Lower leg skin (tissue), 4 donors: ENCODE data around the gene NUP98. TPM values are rescaled to one million over a fixed set of nuclear protein-coding genes. Genes with fewer than 3 reads are reported as not detected.
"Not testable (repeated sequence)": the region's sequence is repeated elsewhere in the genome, so short reads cannot be mapped to it uniquely, and the experiment has no call there.

ENCODE experiments used
- DNase-seq, 2 donors: peaks; one replicate each; pipeline ENCODE4 v3.0.0-alpha.2; 2019; ENCODE audit warnings: low spot score in 2 of 2
- H3K4me3 ChIP-seq: fragments of 200-600 bp; sonication (generic); 2 replicates; pipeline ENCODE4 v1.5.1; 2017; ENCODE audit warnings: mild to moderate bottlenecking, low read depth; ENCODE audit not compliant: poor library complexity, severe bottlenecking
- POLR2A ChIP-seq, 2 donors: fragments of 450-650 bp; IDR thresholded peaks; one replicate each; pipeline ENCODE4 v1.6.1; 2016 to 2017; ENCODE audit warnings: antibody characterized with exemption in 2 of 2, mild to moderate bottlenecking in 1 of 2, moderate library complexity in 1 of 2
- WGBS, 2 donors: methylation state at CpG; one replicate each; pipeline ENCODE4 v1.1.5; 2018; 5-methylcytosine and 5-hydroxymethylcytosine counted together
- intact Hi-C: fragments of 100-400 bp; cut with DNase I; formaldehyde crosslinking; loops from one replicate; pipeline ENCODE4 v1.15.0; 2023; ENCODE audit warnings: low total_unique reads
- total RNA-seq, 4 donors: library from RNA; depleted of rRNA; stranded (reverse); fragments of >200 nt; gene quantifications; one replicate each; pipeline ENCODE4 v1.1.0, GENCODE V29; 2016
- TF ChIP-seq, protein P1 (sequence below), 3 donors: fragments of 450-650 bp; IDR thresholded peaks; one replicate each; pipeline ENCODE4 v1.5.1; 2016; ENCODE audit warnings: antibody characterized with exemption in 3 of 3, mild to moderate bottlenecking in 3 of 3, moderate library complexity in 2 of 3

Gene NUP98
- total RNA-seq, 4 donors from 2014 or later = 65.4 to 220 (median 97.9) TPM

DNA sequence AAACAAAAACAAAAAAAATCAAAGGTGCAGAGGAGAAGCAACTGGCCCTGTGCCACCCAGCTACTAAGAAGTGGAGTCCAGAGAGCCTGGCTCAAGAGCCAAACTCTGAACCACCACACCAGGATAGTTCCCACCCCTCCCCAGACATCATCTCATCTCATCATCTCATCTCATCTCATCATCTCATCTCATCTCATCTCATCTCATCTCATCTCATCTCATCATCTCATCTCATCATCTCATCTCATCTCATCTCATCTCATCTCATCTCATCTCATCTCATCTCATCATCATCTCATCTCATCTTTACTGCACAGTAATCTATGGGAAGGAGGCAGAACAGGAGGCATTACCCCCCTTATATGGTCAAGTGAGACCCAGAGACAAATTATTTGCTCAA, 134.5 kb downstream of the NUP98 start:
- DNase-seq = no peak
- TF ChIP-seq, protein P1, sequence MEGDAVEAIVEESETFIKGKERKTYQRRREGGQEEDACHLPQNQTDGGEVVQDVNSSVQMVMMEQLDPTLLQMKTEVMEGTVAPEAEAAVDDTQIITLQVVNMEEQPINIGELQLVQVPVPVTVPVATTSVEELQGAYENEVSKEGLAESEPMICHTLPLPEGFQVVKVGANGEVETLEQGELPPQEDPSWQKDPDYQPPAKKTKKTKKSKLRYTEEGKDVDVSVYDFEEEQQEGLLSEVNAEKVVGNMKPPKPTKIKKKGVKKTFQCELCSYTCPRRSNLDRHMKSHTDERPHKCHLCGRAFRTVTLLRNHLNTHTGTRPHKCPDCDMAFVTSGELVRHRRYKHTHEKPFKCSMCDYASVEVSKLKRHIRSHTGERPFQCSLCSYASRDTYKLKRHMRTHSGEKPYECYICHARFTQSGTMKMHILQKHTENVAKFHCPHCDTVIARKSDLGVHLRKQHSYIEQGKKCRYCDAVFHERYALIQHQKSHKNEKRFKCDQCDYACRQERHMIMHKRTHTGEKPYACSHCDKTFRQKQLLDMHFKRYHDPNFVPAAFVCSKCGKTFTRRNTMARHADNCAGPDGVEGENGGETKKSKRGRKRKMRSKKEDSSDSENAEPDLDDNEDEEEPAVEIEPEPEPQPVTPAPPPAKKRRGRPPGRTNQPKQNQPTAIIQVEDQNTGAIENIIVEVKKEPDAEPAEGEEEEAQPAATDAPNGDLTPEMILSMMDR (IDR thresholded peaks at IDR 0.05) = no peak
- no peak for TF ChIP-seq POLR2A (IDR thresholded peaks at IDR 0.05)
- H3K4me3 ChIP-seq = no peak overlapping the region
- intact Hi-C loops = no loop called here

DNA sequence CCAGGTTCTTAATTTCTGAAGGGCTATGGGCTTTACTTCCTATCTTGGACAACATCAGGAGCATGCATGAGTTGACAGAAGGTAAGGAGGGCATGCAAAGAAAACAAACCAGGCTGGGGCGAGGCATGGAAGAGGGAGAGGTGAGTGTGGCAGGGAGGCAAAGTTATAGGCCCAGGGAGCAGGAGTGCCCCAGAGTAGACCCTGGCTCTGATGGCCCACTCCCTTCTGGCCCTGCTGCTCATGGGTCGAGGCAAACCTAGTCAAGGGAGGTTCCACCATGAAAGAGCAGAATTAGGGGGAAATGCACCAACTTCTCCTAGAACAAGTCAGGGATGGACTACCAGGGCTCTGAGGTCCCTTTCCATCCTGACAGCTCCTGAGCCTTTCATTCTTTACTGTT, 136.4 kb downstream of the NUP98 start:
- DNase-seq = peak in 1 of 2 donors; percentile 75
- TF ChIP-seq, protein P1 (IDR thresholded peaks at IDR 0.05) = no peak
- no peak for TF ChIP-seq POLR2A (IDR thresholded peaks at IDR 0.05)
- H3K4me3 ChIP-seq = no peak overlapping the region
- WGBS, 2 donors = 81 to 96% methylated on average over 2 of the region's 2 CpGs
- intact Hi-C loops = no loop called here

DNA sequence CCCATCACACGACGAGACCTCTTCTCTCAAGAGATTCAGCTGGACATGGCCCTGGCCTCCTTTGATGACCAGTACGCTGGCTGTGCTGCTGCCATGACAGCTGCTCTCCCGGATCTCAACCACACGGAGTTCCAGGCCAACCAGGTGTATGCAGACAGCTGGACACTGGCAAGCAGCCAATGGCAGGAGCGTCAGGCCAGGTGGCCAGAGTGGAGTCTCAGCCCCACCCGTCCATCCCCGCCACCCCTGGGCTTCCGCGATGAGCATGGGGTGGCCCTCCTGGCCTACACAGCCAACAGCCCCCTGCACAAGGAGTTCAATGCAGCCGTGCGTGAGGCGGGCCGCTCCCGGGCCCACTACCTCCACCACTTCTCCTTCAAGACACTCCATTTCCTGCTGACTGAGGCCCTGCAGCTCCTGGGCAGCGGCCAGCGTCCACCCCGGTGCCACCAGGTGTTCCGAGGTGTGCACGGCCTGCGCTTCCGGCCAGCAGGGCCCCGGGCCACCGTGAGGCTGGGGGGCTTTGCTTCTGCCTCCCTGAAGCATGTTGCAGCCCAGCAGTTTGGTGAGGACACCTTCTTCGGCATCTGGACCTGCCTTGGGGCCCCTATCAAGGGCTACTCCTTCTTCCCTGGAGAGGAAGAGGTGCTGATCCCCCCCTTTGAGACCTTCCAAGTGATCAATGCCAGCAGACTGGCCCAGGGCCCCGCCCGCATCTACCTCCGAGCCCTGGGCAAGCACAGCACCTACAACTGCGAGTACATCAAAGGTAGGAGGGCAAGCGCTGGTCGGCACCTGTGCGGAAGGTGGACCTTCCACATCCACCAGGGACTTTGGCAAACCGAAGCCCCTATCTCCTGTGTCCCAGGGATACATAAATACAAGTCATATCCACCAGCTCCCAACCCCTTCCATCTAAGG, 137.5 kb downstream of the NUP98 start:
- WGBS, 2 donors = 89 to 92% methylated on average over 25 to 33 of the region's 33 CpGs
- DNase-seq = peak in 1 of 2 donors; percentile 68
- TF ChIP-seq POLR2A (IDR thresholded peaks at IDR 0.05) = no peak
- TF ChIP-seq, protein P1 (IDR thresholded peaks at IDR 0.05) = no peak
- H3K4me3 ChIP-seq = no peak overlapping the region
- intact Hi-C loops = no loop called here

DNA sequence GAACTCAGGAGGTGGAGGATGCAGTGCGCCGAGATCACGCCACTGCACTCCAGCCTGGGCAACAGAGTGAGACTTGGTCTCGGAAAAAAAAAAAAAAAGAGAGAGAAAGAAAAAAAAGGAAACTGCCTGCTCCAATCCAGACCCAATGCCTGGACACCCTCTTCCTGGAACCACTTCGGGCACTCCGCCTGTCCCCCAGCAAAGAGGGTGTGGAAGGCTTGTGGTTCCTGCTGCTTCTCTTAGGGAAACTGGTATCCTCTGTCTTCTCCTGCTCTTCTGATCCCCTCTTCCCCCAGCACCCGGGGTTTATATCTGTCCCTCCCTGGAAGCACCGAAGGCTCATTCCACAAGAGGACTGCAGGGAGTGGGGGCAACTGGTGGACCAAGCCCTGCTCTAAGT, 139.1 kb downstream of the NUP98 start:
- no peak for DNase-seq
- intact Hi-C loops = no loop called here
- H3K4me3 ChIP-seq = no peak overlapping the region
- WGBS, 2 donors = 92 to 93% methylated on average over 8 of the region's 8 CpGs
- TF ChIP-seq, protein P1 (IDR thresholded peaks at IDR 0.05) = no peak
- TF ChIP-seq POLR2A (IDR thresholded peaks at IDR 0.05) = no peak

DNA sequence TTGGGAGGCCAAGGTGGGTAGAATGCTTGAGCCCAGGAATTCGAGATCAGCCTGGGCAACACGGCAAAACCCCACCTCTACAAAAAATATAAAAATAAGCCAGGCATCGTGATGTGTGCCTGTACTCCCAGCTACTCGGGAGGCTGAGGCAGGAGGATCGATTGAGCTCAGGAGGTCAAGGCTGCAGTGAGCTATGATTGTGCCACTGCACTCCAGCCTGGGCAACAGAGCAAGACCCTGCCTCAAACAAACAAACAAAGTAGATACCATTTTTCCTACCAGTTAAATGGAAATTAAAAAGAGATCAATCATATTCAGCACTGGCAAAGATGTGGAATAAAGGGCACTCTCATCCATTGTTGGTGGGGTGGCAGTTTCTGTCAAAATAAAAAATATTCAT, 140.0 kb downstream of the NUP98 start:
- intact Hi-C loops, H3K4me3 ChIP-seq, DNase-seq: not testable (repeated sequence)
- WGBS, 2 donors = 76 to 88% methylated on average over 5 of the region's 5 CpGs

DNA sequence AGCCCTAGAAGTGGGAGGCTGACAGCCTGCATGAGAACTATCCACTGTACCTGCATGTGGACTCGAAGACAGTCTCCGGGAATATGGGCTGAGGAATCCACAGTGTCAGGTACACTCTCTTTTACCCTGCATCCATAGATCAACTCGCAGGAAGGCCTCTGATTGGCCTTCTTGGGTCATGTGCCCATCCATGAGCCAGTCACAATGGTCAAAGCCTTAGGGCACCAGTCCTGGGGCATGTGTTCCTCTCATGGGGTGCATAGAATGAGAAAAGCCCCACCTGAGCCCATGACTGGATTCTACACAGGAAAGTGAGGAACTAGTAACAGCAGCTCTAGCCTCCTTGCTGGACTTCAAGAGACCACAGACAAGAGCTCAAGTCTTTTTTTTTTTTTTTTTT, 141.8 kb downstream of the NUP98 start:
- WGBS, 2 donors = 90 to 91% methylated on average over 3 of the region's 3 CpGs
- intact Hi-C loops = no loop called here
- H3K4me3 ChIP-seq = no peak overlapping the region
- DNase-seq = no peak
- no peak for TF ChIP-seq POLR2A (IDR thresholded peaks at IDR 0.05)
- TF ChIP-seq, protein P1 (IDR thresholded peaks at IDR 0.05) = no peak

DNA sequence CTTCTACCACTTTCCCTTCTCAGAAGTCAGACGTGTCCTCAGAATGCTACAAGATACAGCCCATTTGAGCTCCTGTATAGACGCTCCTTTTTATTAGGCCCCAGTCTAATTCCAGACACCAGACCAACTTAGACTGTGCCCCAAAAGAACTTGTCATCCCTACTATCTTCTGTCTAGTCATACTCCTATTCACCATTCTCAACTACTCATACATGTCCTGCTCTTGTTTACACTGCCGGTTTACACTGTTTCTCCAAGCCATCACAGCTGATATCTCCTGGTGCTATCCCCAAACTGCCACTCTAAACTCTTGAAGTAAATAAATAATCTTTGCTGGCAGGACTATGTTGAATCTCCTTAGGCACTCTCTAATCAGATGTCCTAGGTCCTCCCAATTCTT, 144.8 kb downstream of the NUP98 start:
- intact Hi-C loops, H3K4me3 ChIP-seq, DNase-seq: not testable (repeated sequence)
- WGBS, 2 donors = 88 to 92% methylated on average over 3 of the region's 3 CpGs

DNA sequence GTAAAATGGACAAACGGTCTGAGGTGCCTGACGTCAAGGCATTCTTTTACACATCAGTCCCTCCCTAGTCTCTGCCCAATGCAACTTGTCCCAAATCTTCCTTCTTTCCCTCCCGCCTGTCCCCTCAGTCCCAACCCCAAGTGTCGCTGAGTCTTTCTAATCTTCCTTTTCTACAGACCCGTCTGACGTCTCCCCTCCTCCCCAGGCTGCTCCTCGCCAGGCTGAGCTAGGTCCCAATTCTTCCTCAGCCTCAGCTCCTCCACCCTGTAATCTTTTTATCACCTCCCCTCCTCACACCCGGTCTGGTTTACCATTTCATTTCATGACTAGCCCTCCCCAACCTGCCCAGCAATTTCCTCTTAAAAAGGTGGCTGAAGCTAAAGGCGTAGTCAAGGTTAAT, 148.0 kb downstream of the NUP98 start:
- intact Hi-C loops, H3K4me3 ChIP-seq, DNase-seq: not testable (repeated sequence)
- 54 to 59% methylated on average over 9 of the region's 9 CpGs for WGBS, 2 donors

DNA sequence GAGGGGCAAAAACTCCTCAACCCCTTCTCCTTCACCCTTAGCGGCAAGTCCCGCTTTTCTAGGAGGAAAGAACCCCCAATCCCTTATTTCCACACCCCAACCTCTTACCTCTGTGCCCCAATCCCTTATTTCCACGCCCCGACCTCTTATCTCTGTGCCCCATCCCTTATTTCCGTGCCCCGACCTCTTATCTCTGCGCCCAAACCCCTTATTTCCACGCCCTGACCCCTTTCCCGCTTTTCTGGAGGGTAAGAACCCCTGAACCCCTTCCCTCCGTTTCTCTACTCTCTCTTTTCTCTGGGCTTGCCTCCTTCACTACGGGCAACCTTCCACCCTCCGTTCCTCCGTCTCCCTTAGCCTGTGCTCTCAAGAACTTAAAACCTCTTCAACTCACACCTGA, 148.5 kb downstream of the NUP98 start:
- intact Hi-C loops, H3K4me3 ChIP-seq, DNase-seq: not testable (repeated sequence)
- 86 to 89% methylated on average over 13 of the region's 13 CpGs for WGBS, 2 donors
